Gastrocnemius medialis (tissue), 4 donors: ENCODE results near the gene RBM34.

Source experiments
- CTCF ChIP-seq, 5 experiments: fragments of 450-650 bp in 3 of 5; fragments of 200-600 bp in 2 of 5; sonication (generic) in 2 of 5; IDR thresholded peaks in 4 of 5; conservative IDR thresholded peaks in 1 of 5; 1 replicate in 4 of 5; 2 replicates in 1 of 5; pipeline ENCODE4 v1.5.1; 2016 to 2019; ENCODE audit warnings: antibody characterized with exemption in 5 of 5, mild to moderate bottlenecking in 3 of 5, moderate library complexity in 3 of 5
- POLR2A ChIP-seq, 2 donors: fragments of 450-650 bp; IDR thresholded peaks; one replicate each; pipeline ENCODE4 v1.6.1; 2017; ENCODE audit warnings: antibody characterized with exemption in 2 of 2, mild to moderate bottlenecking in 2 of 2, moderate library complexity in 2 of 2

- TF ChIP-seq CTCF (IDR thresholded peaks at IDR 0.05 in 4 of 5, conservative IDR thresholded peaks at IDR 0.05 in 1 of 5) (no peak), POLR2A (IDR thresholded peaks at IDR 0.05) (no peak)
These were observed 52.2 kb downstream of the RBM34 start for GRCh38 chr1:235108876-235109275.
